Neural progenitor cell (in vitro differentiated cells): ENCODE data around the gene PAX5. TPM values are rescaled to one million over a fixed set of nuclear protein-coding genes. Genes with fewer than 3 reads are reported as not detected.
A peak's percentile ranks its signal among the peaks of the same experiment; 100 is the strongest.

ENCODE experiments used
- DNase-seq: peaks from one replicate; pipeline ENCODE4 v3.0.0-alpha.2; 2016; ENCODE audit warnings: low spot score
- H2AFZ ChIP-seq: fragments of 200-600 bp; sonication (generic); replicated peaks from 2 replicates; pipeline ENCODE4 v1.6.1; 2016; ENCODE audit warnings: antibody characterized with exemption
- H3F3A ChIP-seq: fragments of 200-600 bp; sonication (generic); 2 replicates; pipeline ENCODE4 v1.6.1; 2016; ENCODE audit warnings: antibody characterized with exemption, low read depth
- H3K27ac ChIP-seq: fragments of 200-600 bp; sonication (generic); 2 replicates; pipeline ENCODE4 v1.5.1; 2016; ENCODE audit warnings: mild to moderate bottlenecking
- H3K27me3 ChIP-seq: fragments of 200-600 bp; sonication (generic); 2 replicates; pipeline ENCODE4 v1.6.1; 2016; ENCODE audit warnings: mild to moderate bottlenecking, moderate library complexity
- H3K36me3 ChIP-seq: fragments of 200-600 bp; sonication (generic); 2 replicates; pipeline ENCODE4 v1.5.1; 2016
- H3K4me1 ChIP-seq: fragments of 200-600 bp; sonication (generic); 2 replicates; pipeline ENCODE4 v1.6.1; 2016; ENCODE audit warnings: mixed run types
- H3K4me2 ChIP-seq: fragments of 200-600 bp; sonication (generic); 2 replicates; pipeline ENCODE4 v1.6.1; 2016
- H3K4me3 ChIP-seq: fragments of 200-600 bp; sonication (generic); 2 replicates; pipeline ENCODE4 v1.5.1; 2016
- H3K79me2 ChIP-seq: fragments of 200-600 bp; sonication (generic); 2 replicates; pipeline ENCODE4 v1.6.1; 2016; ENCODE audit warnings: low read depth
- H3K9ac ChIP-seq: fragments of 200-600 bp; sonication (generic); 2 replicates; pipeline ENCODE4 v1.6.1; 2016
- H3K9me3 ChIP-seq: fragments of 200-600 bp; sonication (generic); 2 replicates; pipeline ENCODE4 v1.5.1; 2016; ENCODE audit warnings: low read depth
- H4K20me1 ChIP-seq: fragments of 200-600 bp; sonication (generic); 2 replicates; pipeline ENCODE4 v1.6.1; 2016; ENCODE audit warnings: low read depth
- H3K27ac Mint-ChIP-seq: 3 replicates; pipeline ENCODE4 v1.8.0; 2021; ENCODE audit warnings: mixed read lengths
- H3K27me3 Mint-ChIP-seq: 2 replicates; pipeline ENCODE4 v1.8.0; 2022; ENCODE audit warnings: low read depth, mild to moderate bottlenecking, inconsistent platforms, moderate library complexity, mixed read lengths; ENCODE audit not compliant: insufficient read depth
- H3K36me3 Mint-ChIP-seq: 3 replicates; pipeline ENCODE4 v1.8.0; 2021; ENCODE audit warnings: mixed read lengths
- H3K4me1 Mint-ChIP-seq: 3 replicates; pipeline ENCODE4 v1.8.0; 2021; ENCODE audit warnings: mixed read lengths
- H3K4me3 Mint-ChIP-seq: 3 replicates; pipeline ENCODE4 v1.8.0; 2021; ENCODE audit warnings: mild to moderate bottlenecking, moderate library complexity, mixed read lengths
- H3K9me3 Mint-ChIP-seq: 3 replicates; pipeline ENCODE4 v1.8.0; 2020; ENCODE audit warnings: mixed read lengths
- EZH2 ChIP-seq: fragments of 200-600 bp; sonication (generic); IDR thresholded peaks from 2 replicates; pipeline ENCODE4 v1.6.1; 2017; ENCODE audit warnings: antibody characterized with exemption, mild to moderate bottlenecking, moderate library complexity
- EZH2phosphoT487 ChIP-seq: fragments of 200-600 bp; sonication (generic); IDR thresholded peaks from 2 replicates; pipeline ENCODE4 v1.6.1; 2017; ENCODE audit warnings: antibody characterized with exemption
- microRNA-seq: library from miRNA; unstranded; fragments of <30 nt; microRNA quantifications from one replicate; pipeline ENCODE4, GENCODE V29; 2016
- small RNA-seq: library from RNA; depleted of rRNA; stranded (forward); fragments of <200 nt; gene quantifications from one replicate; pipeline ENCODE3, GENCODE V24; 2015
- total RNA-seq: library from RNA; depleted of rRNA; stranded (reverse); fragments of >200 nt; gene quantifications from 2 replicates; pipeline ENCODE4 v1.2.3, GENCODE V29; 2015; ENCODE audit warnings: low replicate concordance
- TF ChIP-seq, protein P1 (sequence below): fragments of 200-600 bp; sonication (generic); IDR thresholded peaks from 2 replicates; pipeline ENCODE4 v1.5.1; 2017; ENCODE audit warnings: antibody characterized with exemption, mild to moderate bottlenecking

The PAX5 gene
- total RNA-seq, 1 donor from 2014 or later, result not detected

GRCh38 chr9:36788534-36788933, 245.5 kb downstream of the PAX5 start:
- Histone ChIP-seq H3K27me3 (no peaks in the 10 kb centered on the region), H3K9ac (no peak overlapping the region), H3K4me2 (no peak overlapping the region), H3K36me3 (no peaks in the 10 kb centered on the region), H3K27ac (no peak overlapping the region), H3F3A (no peaks in the 10 kb centered on the region), H4K20me1 (no peaks in the 10 kb centered on the region), H3K4me3 (no peak overlapping the region), H3K4me1 (peaks cover 13% of the 10 kb centered on the region), H3K9me3 (no peaks in the 10 kb centered on the region), H3K79me2 (no peaks in the 10 kb centered on the region), H2AFZ (no peak overlapping the region)
- peaks cover 12% of the 10 kb centered on the region for H3K4me1 Mint-ChIP-seq
- peak; percentile 31 for DNase-seq
- peaks cover 6% of the 10 kb centered on the region for H3K9me3 Mint-ChIP-seq
- no peak overlapping the region for H3K27ac Mint-ChIP-seq
- no peak overlapping the region for H3K4me3 Mint-ChIP-seq
- no peaks in the 10 kb centered on the region for H3K36me3 Mint-ChIP-seq
- H3K27me3 Mint-ChIP-seq, result peaks cover 17% of the 10 kb centered on the region
- TF ChIP-seq EZH2phosphoT487, result no peak
- TF ChIP-seq, protein P1, sequence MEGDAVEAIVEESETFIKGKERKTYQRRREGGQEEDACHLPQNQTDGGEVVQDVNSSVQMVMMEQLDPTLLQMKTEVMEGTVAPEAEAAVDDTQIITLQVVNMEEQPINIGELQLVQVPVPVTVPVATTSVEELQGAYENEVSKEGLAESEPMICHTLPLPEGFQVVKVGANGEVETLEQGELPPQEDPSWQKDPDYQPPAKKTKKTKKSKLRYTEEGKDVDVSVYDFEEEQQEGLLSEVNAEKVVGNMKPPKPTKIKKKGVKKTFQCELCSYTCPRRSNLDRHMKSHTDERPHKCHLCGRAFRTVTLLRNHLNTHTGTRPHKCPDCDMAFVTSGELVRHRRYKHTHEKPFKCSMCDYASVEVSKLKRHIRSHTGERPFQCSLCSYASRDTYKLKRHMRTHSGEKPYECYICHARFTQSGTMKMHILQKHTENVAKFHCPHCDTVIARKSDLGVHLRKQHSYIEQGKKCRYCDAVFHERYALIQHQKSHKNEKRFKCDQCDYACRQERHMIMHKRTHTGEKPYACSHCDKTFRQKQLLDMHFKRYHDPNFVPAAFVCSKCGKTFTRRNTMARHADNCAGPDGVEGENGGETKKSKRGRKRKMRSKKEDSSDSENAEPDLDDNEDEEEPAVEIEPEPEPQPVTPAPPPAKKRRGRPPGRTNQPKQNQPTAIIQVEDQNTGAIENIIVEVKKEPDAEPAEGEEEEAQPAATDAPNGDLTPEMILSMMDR, result peak; percentile 45

DNA sequence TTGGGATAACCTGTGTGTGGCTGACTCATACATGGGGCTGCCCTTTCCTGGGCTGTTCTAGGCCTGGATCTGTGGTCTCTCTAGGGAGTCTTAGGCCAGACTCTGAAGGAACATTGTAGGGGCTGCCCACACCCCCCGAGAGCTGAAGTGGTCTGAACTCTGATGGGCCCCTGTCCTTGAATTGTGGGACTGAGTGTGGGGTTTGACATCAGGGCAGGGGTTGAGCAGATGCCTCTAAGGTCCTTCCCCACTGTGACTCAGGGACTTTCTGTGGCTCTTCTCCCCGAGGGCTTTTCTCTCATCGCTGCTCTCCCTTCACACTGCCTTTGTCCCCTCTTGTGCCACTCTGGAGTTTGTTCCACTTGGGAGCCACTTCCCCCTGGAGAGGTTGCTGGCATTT, 246.4 kb downstream of the PAX5 start:
- TF ChIP-seq EZH2phosphoT487 (no peak), EZH2 (no peak)
- TF ChIP-seq, protein P1, result no peak
- peaks cover 2% of the 10 kb centered on the region for H3K9me3 Mint-ChIP-seq
- no peak overlapping the region for H3K4me2 ChIP-seq
- no peaks in the 10 kb centered on the region for H3K36me3 Mint-ChIP-seq
- no peak overlapping the region for H3K27ac ChIP-seq
- no peak overlapping the region for H3K27ac Mint-ChIP-seq
- H3K4me1 ChIP-seq, result peaks cover 13% of the 10 kb centered on the region
- H3K36me3 ChIP-seq, result no peaks in the 10 kb centered on the region
- H2AFZ ChIP-seq, result no peak overlapping the region
- peaks cover 13% of the 10 kb centered on the region for H3K27me3 Mint-ChIP-seq
- H3K9me3 ChIP-seq, result no peaks in the 10 kb centered on the region
- no peak overlapping the region for H3K4me3 ChIP-seq
- no peaks in the 10 kb centered on the region for H3K79me2 ChIP-seq
- no peak overlapping the region for H3K9ac ChIP-seq
- DNase-seq, result no peak
- no peaks in the 10 kb centered on the region for H3F3A ChIP-seq
- H4K20me1 ChIP-seq, result no peaks in the 10 kb centered on the region
- H3K4me3 Mint-ChIP-seq, result no peak overlapping the region
- H3K27me3 ChIP-seq, result no peaks in the 10 kb centered on the region
- H3K4me1 Mint-ChIP-seq, result peaks cover 12% of the 10 kb centered on the region

Small RNA genes lying within 50 kb of the gene (microRNA-seq; reads per million reads assigned to microRNA genes)
- gene MIR4475 (not detected), gene MIR4476 (not detected), gene MIR4540 (not detected)

Small RNA genes lying within 50 kb of the gene (small RNA-seq; reads per million reads assigned to genes)
- not detected for gene MIR4475
- gene MIR4476, result not detected
- gene MIR4540, result not detected

Other genes starting within 250 kb of the PAX5 start
- 20.0 and 27.6 TPM in 2 replicates for gene ZCCHC7, start 86.3 kb upstream of the PAX5 start, total RNA-seq